ENCODE data around the gene CAMK1D.

Gene CAMK1D

GRCh38 chr10:12796401-12797160 lies 447.2 kb downstream of the CAMK1D start:
- no peaks in the 10 kb centered on the region for H3K9me3 ChIP-seq (ENCODE audit: control insufficient read depth in 2 of 2, low read length in 2 of 2)
- no peak overlapping the region for H3K27ac ChIP-seq (ENCODE audit: low read length)
- H3K9ac ChIP-seq (ENCODE audit: low read length in 2 of 2), result no peak overlapping the region

GRCh38 chr10:12797471-12798262 lies 448.3 kb downstream of the CAMK1D start:
- H3K27me3 ChIP-seq (ENCODE audit: control insufficient read depth in 1 of 2, insufficient read depth in 2 of 2, low read length in 2 of 2), result no peaks in the 10 kb centered on the region
- H3K9ac ChIP-seq (ENCODE audit: low read length in 2 of 2), result no peak overlapping the region
- H3K9me3 ChIP-seq (ENCODE audit: control insufficient read depth in 2 of 2, low read length in 2 of 2), result no peaks in the 10 kb centered on the region
- peaks cover 10% of the 10 kb centered on the region for H3K4me1 ChIP-seq (ENCODE audit: control insufficient read depth, insufficient read depth, low read length)
- no peak overlapping the region for H3K4me3 ChIP-seq (ENCODE audit: low read length in 2 of 2)
- no peak overlapping the region for H3K27ac ChIP-seq (ENCODE audit: low read length)
- H3K36me3 ChIP-seq (ENCODE audit: control insufficient read depth in 2 of 2, insufficient read depth in 2 of 2, low read length in 2 of 2), result peaks cover 1 to 9% of the 10 kb centered on the region in 2 donors

More at GRCh38 chr10:12796401-12797160, 447.2 kb downstream of the CAMK1D start:
- Histone ChIP-seq H3K27me3 (ENCODE audit: control insufficient read depth in 1 of 2, insufficient read depth in 2 of 2, low read length in 2 of 2) (no peaks in the 10 kb centered on the region), H3K4me3 (ENCODE audit: low read length in 2 of 2) (no peak overlapping the region), H3K36me3 (ENCODE audit: control insufficient read depth in 2 of 2, insufficient read depth in 2 of 2, low read length in 2 of 2) (peaks cover 3 to 13% of the 10 kb centered on the region in 2 donors), H3K4me1 (ENCODE audit: control insufficient read depth, insufficient read depth, low read length) (peaks cover 10% of the 10 kb centered on the region)

GRCh38 chr10:12799144-12799543 lies 449.8 kb downstream of the CAMK1D start:
- Histone ChIP-seq H3K27ac (ENCODE audit: low read length) (no peak overlapping the region), H3K27me3 (ENCODE audit: control insufficient read depth in 1 of 2, insufficient read depth in 2 of 2, low read length in 2 of 2) (no peaks in the 10 kb centered on the region), H3K4me1 (ENCODE audit: control insufficient read depth, insufficient read depth, low read length) (peaks cover 10% of the 10 kb centered on the region), H3K9me3 (ENCODE audit: control insufficient read depth in 2 of 2, low read length in 2 of 2) (no peaks in the 10 kb centered on the region), H3K4me3 (ENCODE audit: low read length in 2 of 2) (no peak overlapping the region), H3K36me3 (ENCODE audit: control insufficient read depth in 2 of 2, insufficient read depth in 2 of 2, low read length in 2 of 2) (peaks cover 0 to 6% of the 10 kb centered on the region in 2 donors), H3K9ac (ENCODE audit: low read length in 2 of 2) (no peak overlapping the region)

- no peak overlapping the region for H3K27ac ChIP-seq (ENCODE audit: low read length)
- no peaks in the 10 kb centered on the region for H3K9me3 ChIP-seq (ENCODE audit: control insufficient read depth in 2 of 2, low read length in 2 of 2)
- no peaks in the 10 kb centered on the region for H3K27me3 ChIP-seq (ENCODE audit: control insufficient read depth in 1 of 2, insufficient read depth in 2 of 2, low read length in 2 of 2)
- peaks cover 10% of the 10 kb centered on the region for H3K4me1 ChIP-seq (ENCODE audit: control insufficient read depth, insufficient read depth, low read length)
- peaks cover 0 to 6% of the 10 kb centered on the region in 2 donors for H3K36me3 ChIP-seq (ENCODE audit: control insufficient read depth in 2 of 2, insufficient read depth in 2 of 2, low read length in 2 of 2)
- no peak overlapping the region for H3K4me3 ChIP-seq (ENCODE audit: low read length in 2 of 2)
- no peak overlapping the region for H3K9ac ChIP-seq (ENCODE audit: low read length in 2 of 2)
Observed at GRCh38 chr10:12799714-12800113, 450.4 kb downstream of the CAMK1D start.

GRCh38 chr10:12800302-12800701 lies 451.0 kb downstream of the CAMK1D start:
- no peaks in the 10 kb centered on the region for H3K9me3 ChIP-seq (ENCODE audit: control insufficient read depth in 2 of 2, low read length in 2 of 2)

GRCh38 chr10:12801214-12802087 lies 452.1 kb downstream of the CAMK1D start:
- H3K9me3 ChIP-seq (ENCODE audit: control insufficient read depth in 2 of 2, low read length in 2 of 2), result no peaks in the 10 kb centered on the region
- peaks cover 0 to 4% of the 10 kb centered on the region in 2 donors for H3K36me3 ChIP-seq (ENCODE audit: control insufficient read depth in 2 of 2, insufficient read depth in 2 of 2, low read length in 2 of 2)
- H3K9ac ChIP-seq (ENCODE audit: low read length in 2 of 2), result no peak overlapping the region
- H3K4me3 ChIP-seq (ENCODE audit: low read length in 2 of 2), result no peak overlapping the region
- H3K4me1 ChIP-seq (ENCODE audit: control insufficient read depth, insufficient read depth, low read length), result peaks cover 7% of the 10 kb centered on the region
- H3K27ac ChIP-seq (ENCODE audit: low read length), result no peak overlapping the region
- H3K27me3 ChIP-seq (ENCODE audit: control insufficient read depth in 1 of 2, insufficient read depth in 2 of 2, low read length in 2 of 2), result no peaks in the 10 kb centered on the region

More at GRCh38 chr10:12800302-12800701, 451.0 kb downstream of the CAMK1D start:
- H3K36me3 ChIP-seq (ENCODE audit: control insufficient read depth in 2 of 2, insufficient read depth in 2 of 2, low read length in 2 of 2), result peaks cover 0 to 4% of the 10 kb centered on the region in 2 donors
- no peaks in the 10 kb centered on the region for H3K27me3 ChIP-seq (ENCODE audit: control insufficient read depth in 1 of 2, insufficient read depth in 2 of 2, low read length in 2 of 2)
- H3K4me3 ChIP-seq (ENCODE audit: low read length in 2 of 2), result no peak overlapping the region
- no peak overlapping the region for H3K9ac ChIP-seq (ENCODE audit: low read length in 2 of 2)
- H3K27ac ChIP-seq (ENCODE audit: low read length), result no peak overlapping the region
- peaks cover 10% of the 10 kb centered on the region for H3K4me1 ChIP-seq (ENCODE audit: control insufficient read depth, insufficient read depth, low read length)

GRCh38 chr10:12803776-12804175 lies 454.4 kb downstream of the CAMK1D start:
- Histone ChIP-seq H3K9me3 (ENCODE audit: control insufficient read depth in 2 of 2, low read length in 2 of 2) (no peaks in the 10 kb centered on the region), H3K27ac (ENCODE audit: low read length) (no peak overlapping the region), H3K4me1 (ENCODE audit: control insufficient read depth, insufficient read depth, low read length) (no peaks in the 10 kb centered on the region), H3K36me3 (ENCODE audit: control insufficient read depth in 2 of 2, insufficient read depth in 2 of 2, low read length in 2 of 2) (peaks cover 0 to 4% of the 10 kb centered on the region in 2 donors), H3K9ac (ENCODE audit: low read length in 2 of 2) (no peak overlapping the region), H3K27me3 (ENCODE audit: control insufficient read depth in 1 of 2, insufficient read depth in 2 of 2, low read length in 2 of 2) (no peaks in the 10 kb centered on the region), H3K4me3 (ENCODE audit: low read length in 2 of 2) (no peak overlapping the region)

GRCh38 chr10:12806228-12807095 lies 457.1 kb downstream of the CAMK1D start:
- Histone ChIP-seq H3K4me1 (ENCODE audit: control insufficient read depth, insufficient read depth, low read length) (no peaks in the 10 kb centered on the region), H3K9me3 (ENCODE audit: control insufficient read depth in 2 of 2, low read length in 2 of 2) (no peaks in the 10 kb centered on the region), H3K27me3 (ENCODE audit: control insufficient read depth in 1 of 2, insufficient read depth in 2 of 2, low read length in 2 of 2) (no peaks in the 10 kb centered on the region), H3K36me3 (ENCODE audit: control insufficient read depth in 2 of 2, insufficient read depth in 2 of 2, low read length in 2 of 2) (peaks cover 0 to 2% of the 10 kb centered on the region in 2 donors), H3K9ac (ENCODE audit: low read length in 2 of 2) (no peak overlapping the region), H3K27ac (ENCODE audit: low read length) (no peak overlapping the region), H3K4me3 (ENCODE audit: low read length in 2 of 2) (no peak overlapping the region)

GRCh38 chr10:12807096-12807755 lies 457.9 kb downstream of the CAMK1D start:
- H3K9ac ChIP-seq (ENCODE audit: low read length in 2 of 2), result no peak overlapping the region
- no peaks in the 10 kb centered on the region for H3K27me3 ChIP-seq (ENCODE audit: control insufficient read depth in 1 of 2, insufficient read depth in 2 of 2, low read length in 2 of 2)
- H3K27ac ChIP-seq (ENCODE audit: low read length), result no peak overlapping the region

More at GRCh38 chr10:12807096-12807755, 457.9 kb downstream of the CAMK1D start:
- no peaks in the 10 kb centered on the region for H3K4me1 ChIP-seq (ENCODE audit: control insufficient read depth, insufficient read depth, low read length)
- H3K4me3 ChIP-seq (ENCODE audit: low read length in 2 of 2), result no peak overlapping the region
- peaks cover 0 to 2% of the 10 kb centered on the region in 2 donors for H3K36me3 ChIP-seq (ENCODE audit: control insufficient read depth in 2 of 2, insufficient read depth in 2 of 2, low read length in 2 of 2)
- H3K9me3 ChIP-seq (ENCODE audit: control insufficient read depth in 2 of 2, low read length in 2 of 2), result no peaks in the 10 kb centered on the region

Data from stomach smooth muscle (tissue), 2 donors.